Astrocyte (in vitro differentiated cells and primary cell): Measurements from ENCODE around the gene RELB. TPM values are rescaled to one million over a fixed set of nuclear protein-coding genes. Genes with fewer than 3 reads are reported as not detected.

Experiments used
- DNase-seq: peaks from one replicate; pipeline ENCODE4 v3.0.0-alpha.2; 2010; ENCODE audit warnings: low read depth
- FAIRE-seq: peaks from 2 replicates; lab custom pipeline; 2011; peaks lifted over from hg19 to GRCh38; lab: Jason Lieb, UNC
- H2AFZ ChIP-seq: 2 replicates; pipeline ENCODE4 v1.6.0; 2012; ENCODE audit warnings: low read depth, low read length, inconsistent platforms
- H3K27ac ChIP-seq: 2 replicates; pipeline ENCODE4 v1.5.1; 2011; ENCODE audit warnings: low read depth, low read length, inconsistent platforms
- H3K27me3 ChIP-seq: 2 replicates; pipeline ENCODE4 v1.6.0; 2011; ENCODE audit warnings: low read length, inconsistent platforms; ENCODE audit not compliant: insufficient read depth
- H3K36me3 ChIP-seq: 2 replicates; pipeline ENCODE4 v1.5.1; 2011; ENCODE audit warnings: low read length, inconsistent platforms; ENCODE audit not compliant: insufficient read depth
- H3K4me1 ChIP-seq: 2 replicates; pipeline ENCODE4 v1.5.1; 2011; ENCODE audit warnings: low read length, inconsistent platforms; ENCODE audit not compliant: insufficient read depth
- H3K4me2 ChIP-seq: 2 replicates; pipeline ENCODE4 v1.6.0; 2012; ENCODE audit warnings: low read length, inconsistent platforms
- H3K4me3 ChIP-seq: 2 replicates; pipeline ENCODE4 v1.5.1; 2011; ENCODE audit warnings: low read depth, mild to moderate bottlenecking, low read length, inconsistent platforms; ENCODE audit not compliant: insufficient read depth
- H3K79me2 ChIP-seq: 2 replicates; pipeline ENCODE4 v1.6.0; 2012; ENCODE audit warnings: mild to moderate bottlenecking, low read length, inconsistent platforms; ENCODE audit not compliant: insufficient read depth
- H3K9ac ChIP-seq: 2 replicates; pipeline ENCODE4 v1.6.0; 2012; ENCODE audit warnings: mild to moderate bottlenecking, low read length, inconsistent platforms
- H3K9me3 ChIP-seq: 2 replicates; pipeline ENCODE4 v1.5.1; 2012; ENCODE audit warnings: low read depth, mild to moderate bottlenecking, low read length, inconsistent platforms; ENCODE audit not compliant: insufficient read depth
- H4K20me1 ChIP-seq: 2 replicates; pipeline ENCODE4 v1.6.0; 2012; ENCODE audit warnings: low read length, inconsistent platforms; ENCODE audit not compliant: insufficient read depth
- H3K27ac Mint-ChIP-seq: one replicate; pipeline ENCODE4 v1.8.0; 2021; ENCODE audit warnings: mild to moderate bottlenecking, mixed read lengths; ENCODE audit not compliant: unreplicated experiment
- H3K27me3 Mint-ChIP-seq: one replicate; pipeline ENCODE4 v1.8.0; 2021; ENCODE audit warnings: low read depth, mixed read lengths; ENCODE audit not compliant: unreplicated experiment
- H3K36me3 Mint-ChIP-seq: one replicate; pipeline ENCODE4 v1.8.0; 2021; ENCODE audit warnings: low read depth, mixed read lengths; ENCODE audit not compliant: unreplicated experiment
- H3K4me1 Mint-ChIP-seq: one replicate; pipeline ENCODE4 v1.8.0; 2021; ENCODE audit warnings: low read depth, mixed read lengths; ENCODE audit not compliant: unreplicated experiment
- H3K4me3 Mint-ChIP-seq: one replicate; pipeline ENCODE4 v1.8.0; 2021; ENCODE audit warnings: mild to moderate bottlenecking, moderate library complexity, mixed read lengths; ENCODE audit not compliant: unreplicated experiment
- H3K9me3 Mint-ChIP-seq: one replicate; pipeline ENCODE4 v1.8.0; 2021; ENCODE audit warnings: mild to moderate bottlenecking, mixed read lengths; ENCODE audit not compliant: unreplicated experiment
- CTCF ChIP-seq: IDR thresholded peaks from 2 replicates; pipeline ENCODE4 v1.5.1; 2011; ENCODE audit warnings: low read depth, mild to moderate bottlenecking, inconsistent platforms, low read length, moderate library complexity; ENCODE audit not compliant: insufficient read depth
- EZH2 ChIP-seq: IDR thresholded peaks from 2 replicates; pipeline ENCODE4 v1.6.1; 2012; ENCODE audit warnings: mild to moderate bottlenecking, low read length, inconsistent platforms; ENCODE audit not compliant: insufficient read depth
- total RNA-seq: library from RNA; stranded (reverse); gene quantifications from 2 replicates; pipeline ENCODE4 v1.2.1, GENCODE V29; 2021

RELB gene
- total RNA-seq, 1 donor from 2014 or later, result 14.0 TPM

- Histone ChIP-seq H3K4me2 (no peak overlapping the region), H3K4me1 (peaks cover 3% of the 10 kb centered on the region), H3K79me2 (peaks cover 3% of the 10 kb centered on the region), H3K4me3 (no peak overlapping the region), H3K36me3 (peaks cover 10% of the 10 kb centered on the region), H3K27ac (no peak overlapping the region), H2AFZ (no peak overlapping the region), H3K9me3 (no peaks in the 10 kb centered on the region), H4K20me1 (peaks cover 12% of the 10 kb centered on the region), H3K27me3 (no peaks in the 10 kb centered on the region), H3K9ac (no peak overlapping the region)
- no peaks in the 10 kb centered on the region for H3K4me1 Mint-ChIP-seq
- FAIRE-seq (no peak), DNase-seq (no peak)
- no peak overlapping the region for H3K4me3 Mint-ChIP-seq
- H3K36me3 Mint-ChIP-seq, result peaks cover 20% of the 10 kb centered on the region
- no peak overlapping the region for H3K27ac Mint-ChIP-seq
- no peak for TF ChIP-seq EZH2
- no peak for TF ChIP-seq CTCF
- H3K27me3 Mint-ChIP-seq, result peaks cover 3% of the 10 kb centered on the region
- H3K9me3 Mint-ChIP-seq, result no peaks in the 10 kb centered on the region
Observed at GRCh38 chr19:45070861-45071544, 69.7 kb downstream of the RELB start.

GRCh38 chr19:45071545-45071938 is 70.3 kb downstream of the RELB start:
- FAIRE-seq (no peak), DNase-seq (no peak)
- Histone ChIP-seq H4K20me1 (peaks cover 11% of the 10 kb centered on the region), H3K27ac (no peak overlapping the region), H3K27me3 (no peaks in the 10 kb centered on the region), H3K79me2 (peaks cover 2% of the 10 kb centered on the region), H3K9me3 (no peaks in the 10 kb centered on the region), H3K4me3 (no peak overlapping the region), H3K4me2 (no peak overlapping the region), H3K9ac (no peak overlapping the region), H2AFZ (no peak overlapping the region), H3K4me1 (peaks cover 6% of the 10 kb centered on the region), H3K36me3 (peaks cover 10% of the 10 kb centered on the region)
- H3K4me1 Mint-ChIP-seq, result no peaks in the 10 kb centered on the region
- H3K27me3 Mint-ChIP-seq, result peaks cover 3% of the 10 kb centered on the region
- H3K4me3 Mint-ChIP-seq, result no peak overlapping the region
- no peaks in the 10 kb centered on the region for H3K9me3 Mint-ChIP-seq
- TF ChIP-seq CTCF, result no peak
- TF ChIP-seq EZH2, result no peak
- H3K36me3 Mint-ChIP-seq, result peaks cover 20% of the 10 kb centered on the region
- no peak overlapping the region for H3K27ac Mint-ChIP-seq
